ENCODE measurements around the gene UCN3.

- TF ChIP-seq CTCF (tag by site-specific recombination; IDR thresholded peaks at IDR 0.05) (no peak), ZNF530 (tag by site-specific recombination; IDR thresholded peaks at IDR 0.05; ENCODE audit: low read depth) (no peak), AEBP2 (tag by site-specific recombination; IDR thresholded peaks at IDR 0.05; ENCODE audit: borderline replicate concordance) (no peak), TSHZ1 (tag by site-specific recombination; IDR thresholded peaks at IDR 0.05; ENCODE audit: borderline replicate concordance) (no peak), ZNF837 (tag by site-specific recombination; IDR thresholded peaks at IDR 0.05) (no peak), ZBTB17 (tag by site-specific recombination; IDR thresholded peaks at IDR 0.05) (no peak), ZNF580 (tag by site-specific recombination; IDR thresholded peaks at IDR 0.05) (no peak)
Measured at GRCh38 chr10:5390607-5391205, 25.9 kb downstream of the UCN3 start.

Data from HEK293 (cell line).